Stomach (tissue), 9 donors: ENCODE results near the gene ALG6. TPM values are rescaled to one million over a fixed set of nuclear protein-coding genes. Genes with fewer than 3 reads are reported as not detected.
"Not testable (repeated sequence)": the region's sequence is repeated elsewhere in the genome, so short reads cannot be mapped to it uniquely, and the experiment has no call there.

ENCODE experiments used
- DNase-seq, 2 donors: peaks; one replicate each; pipeline versions ENCODE4 v3.0.0 to v3.0.0-alpha.2; 2013 to 2019
- H3K27ac ChIP-seq, 5 donors: fragments of 200-600 bp in 4 of 5; sonication (generic) in 4 of 5; one replicate each; pipeline ENCODE4 v1.5.1; 2013 to 2019; ENCODE audit warnings: mild to moderate bottlenecking in 1 of 5, moderate library complexity in 1 of 5
- H3K27me3 ChIP-seq, 3 donors: fragments of 200-600 bp; sonication (generic); one replicate each; pipeline ENCODE4 v1.5.1; 2017 to 2019; ENCODE audit warnings: mixed run types in 1 of 3
- H3K36me3 ChIP-seq, 4 donors: fragments of 200-600 bp; sonication (generic); 1 replicate in 3 of 4; 2 replicates in 1 of 4; pipeline ENCODE4 v1.5.1; 2016 to 2019
- H3K4me1 ChIP-seq, 4 donors: fragments of 200-600 bp; sonication (generic); one replicate each; pipeline ENCODE4 v1.5.1; 2016 to 2019
- H3K4me3 ChIP-seq, 4 donors: fragments of 200-600 bp; sonication (generic) in 3 of 4; one replicate each; pipeline ENCODE4 v1.5.1; 2016 to 2019; ENCODE audit warnings: mild to moderate bottlenecking in 1 of 4
- H3K9me3 ChIP-seq, 4 donors: fragments of 200-600 bp; sonication (generic); one replicate each; pipeline ENCODE4 v1.5.1; 2016 to 2019
- CTCF ChIP-seq, 7 experiments: fragments of 450-650 bp in 4 of 7; fragments of 200-600 bp in 3 of 7; sonication (generic) in 3 of 7; IDR thresholded peaks; one replicate each; pipeline ENCODE4 v1.5.1; 2016 to 2019; ENCODE audit warnings: antibody characterized with exemption in 7 of 7, control low read depth in 2 of 7, mild to moderate bottlenecking in 1 of 7
- EP300 ChIP-seq: sonication (generic); formaldehyde crosslinking; IDR thresholded peaks from one replicate; pipeline ENCODE4 v1.6.1; 2017; ENCODE audit warnings: antibody characterized with exemption
- POLR2A ChIP-seq, 4 donors: fragments of 450-650 bp; IDR thresholded peaks; one replicate each; pipeline ENCODE4 v1.6.1; 2016; ENCODE audit warnings: antibody characterized with exemption in 4 of 4, control low read depth in 2 of 4, mild to moderate bottlenecking in 1 of 4, moderate library complexity in 1 of 4
- POLR2AphosphoS5 ChIP-seq, 3 donors: sonication (generic); formaldehyde crosslinking; IDR thresholded peaks; one replicate each; pipeline ENCODE4 v1.6.1; 2016; ENCODE audit warnings: antibody characterized with exemption in 3 of 3
- WGBS, 5 donors: extraction: QIAGEN DNeasy Blood & Tissue Kit in 3 of 5; methylation state at CpG; one replicate each; pipeline versions ENCODE4 v1.1.5 to v1.1.7; 2013 to 2018; 5-methylcytosine and 5-hydroxymethylcytosine counted together
- intact Hi-C: fragments of 100-400 bp; cut with DNase I; formaldehyde crosslinking; loops from one replicate; pipeline ENCODE4 v1.15.1; 2023; ENCODE audit warnings: low total_unique reads
- polyA plus RNA-seq, 3 donors: library from polyadenylated mRNA; stranded (reverse); fragments of 200-250 nt; gene quantifications; one replicate each; pipeline ENCODE4 v1.2.3, GENCODE V29; 2013
- total RNA-seq, 5 donors: library from RNA; depleted of rRNA; stranded (reverse); fragments of >200 nt; gene quantifications; one replicate each; pipeline versions ENCODE4 v1.1.0 to v1.2.3, GENCODE V29; 2014 to 2016
- donor health status: healthy with polysubstance abuse.
- donor health status: Bipolar disorder and iron deficiency.
- donor health status: healthy.

ALG6 gene
- total and polyA plus RNA-seq, 8 donors = 3.6 to 32.7 (median 10.3) TPM

- TF ChIP-seq POLR2AphosphoS5 (IDR thresholded peaks at IDR 0.05) (no peak), EP300 (no peak), CTCF (IDR thresholded peaks at IDR 0.05) (no peak), POLR2A (IDR thresholded peaks at IDR 0.05) (no peak)
- DNase-seq = no peak
- no peaks in the 10 kb centered on the region for H3K27me3 ChIP-seq
- intact Hi-C loops = no loop called here
- no peaks in the 10 kb centered on the region for H3K4me1 ChIP-seq
- WGBS, 5 donors = 77 to 81% (median 81%) methylated on average over 7 of the region's 7 CpGs
- peaks cover 0 to 4% (median 0%) of the 10 kb centered on the region in 4 donors for H3K36me3 ChIP-seq
- no peak overlapping the region for H3K4me3 ChIP-seq
- no peak overlapping the region for H3K27ac ChIP-seq
- peaks cover 0 to 12% (median 3%) of the 10 kb centered on the region in 4 donors for H3K9me3 ChIP-seq
These were observed 98.8 kb downstream of the ALG6 start for GRCh38 chr1:63466181-63466580.

- Histone ChIP-seq H3K27ac (no peak overlapping the region), H3K36me3 (peaks cover 0 to under 1% (median 0%) of the 10 kb centered on the region in 4 donors), H3K4me3 (no peak overlapping the region), H3K4me1 (no peaks in the 10 kb centered on the region), H3K27me3 (no peaks in the 10 kb centered on the region), H3K9me3 (peaks cover 0 to 8% (median 2%) of the 10 kb centered on the region in 4 donors)
- TF ChIP-seq POLR2A (IDR thresholded peaks at IDR 0.05) = no peak
- no peak for TF ChIP-seq POLR2AphosphoS5 (IDR thresholded peaks at IDR 0.05)
- no peak for TF ChIP-seq EP300
- TF ChIP-seq CTCF (IDR thresholded peaks at IDR 0.05) = no peak
- no peak for DNase-seq
- intact Hi-C loops = no loop called here
- 80 to 96% (median 93%) methylated on average over 3 of the region's 3 CpGs for WGBS, 5 donors
These were observed 99.3 kb downstream of the ALG6 start for GRCh38 chr1:63466759-63467158.

- H3K36me3 ChIP-seq, H3K4me1 ChIP-seq, H3K27ac ChIP-seq, intact Hi-C loops, DNase-seq, H3K4me3 ChIP-seq, H3K27me3 ChIP-seq, H3K9me3 ChIP-seq: not testable (repeated sequence)
- 95 to 99% (median 97%) methylated on average over 5 of the region's 5 CpGs for WGBS, 5 donors
These were observed 101.3 kb downstream of the ALG6 start for GRCh38 chr1:63468683-63469082.

- Histone ChIP-seq H3K27ac (no peak overlapping the region), H3K27me3 (no peaks in the 10 kb centered on the region), H3K9me3 (no peaks in the 10 kb centered on the region), H3K4me3 (no peak overlapping the region), H3K36me3 (peaks cover 0 to 10% (median 0%) of the 10 kb centered on the region in 4 donors), H3K4me1 (no peaks in the 10 kb centered on the region)
- no peak for DNase-seq
- intact Hi-C loops = no loop called here
- no peak for TF ChIP-seq EP300
- no peak for TF ChIP-seq CTCF (IDR thresholded peaks at IDR 0.05)
- no peak for TF ChIP-seq POLR2AphosphoS5 (IDR thresholded peaks at IDR 0.05)
- no peak for TF ChIP-seq POLR2A (IDR thresholded peaks at IDR 0.05)
- WGBS, 5 donors = 84 to 98% (median 87%) methylated on average over 7 of the region's 7 CpGs
These were observed 108.3 kb downstream of the ALG6 start for GRCh38 chr1:63475761-63476160.

- Histone ChIP-seq H3K27ac (no peak overlapping the region), H3K27me3 (no peaks in the 10 kb centered on the region), H3K36me3 (peaks cover 0 to 10% (median 0%) of the 10 kb centered on the region in 4 donors), H3K9me3 (no peaks in the 10 kb centered on the region), H3K4me3 (no peak overlapping the region), H3K4me1 (no peaks in the 10 kb centered on the region)
- TF ChIP-seq POLR2AphosphoS5 (IDR thresholded peaks at IDR 0.05) = no peak
- no peak for TF ChIP-seq EP300
- intact Hi-C loops = no loop called here
- no peak for DNase-seq
- WGBS, 5 donors = 26 to 55% (median 44%) methylated on average over 1 of the region's 1 CpG
These were observed 112.6 kb downstream of the ALG6 start for GRCh38 chr1:63480057-63480456.
